Activated T-helper 1 cell treated with anti-CD3 and anti-CD28 coated beads, Interleukin-12 subunit alpha, Interleukin-12 subunit beta, Interleukin-2, Interleukin-4 antibody, amounts not matched to agents 30 ng/mL and 10 ng/mL and 1 ng/mL, durations not matched to agents 14 hours and 24 hours and 36 hours (primary cell): Measurements from ENCODE around the gene METTL16. TPM values are rescaled to one million over a fixed set of nuclear protein-coding genes. Genes with fewer than 3 reads are reported as not detected.

Experiments used
- DNase-seq: peaks from one replicate; pipeline ENCODE4 v3.0.0; 2021; ENCODE audit warnings: low spot score
- H3K27ac Mint-ChIP-seq: one replicate; pipeline ENCODE4 v1.8.0; 2021; ENCODE audit warnings: mild to moderate bottlenecking, mixed read lengths
- H3K27me3 Mint-ChIP-seq: one replicate; pipeline ENCODE4 v1.8.0; 2022; ENCODE audit warnings: mild to moderate bottlenecking, moderate library complexity, mixed read lengths; ENCODE audit not compliant: insufficient read depth
- H3K36me3 Mint-ChIP-seq: one replicate; pipeline ENCODE4 v1.8.0; 2021; ENCODE audit warnings: low read depth, mixed read lengths
- H3K4me1 Mint-ChIP-seq: one replicate; pipeline ENCODE4 v1.8.0; 2021; ENCODE audit warnings: low read depth, mixed read lengths
- H3K4me3 Mint-ChIP-seq: one replicate; pipeline ENCODE4 v1.8.0; 2021; ENCODE audit warnings: mild to moderate bottlenecking, moderate library complexity, mixed read lengths
- H3K9me3 Mint-ChIP-seq: one replicate; pipeline ENCODE4 v1.8.0; 2021; ENCODE audit warnings: mixed read lengths
- intact Hi-C: fragments of 100-400 bp; cut with micrococcal nuclease; formaldehyde crosslinking; loops from one replicate; pipeline ENCODE4 v1.15.1; 2024
- total RNA-seq: library from RNA; stranded (reverse); gene quantifications from 2 replicates; pipeline ENCODE4 v1.2.3, GENCODE V29; 2022

Gene METTL16
- total RNA-seq, 1 donor from 2014 or later = 53.9 TPM

DNA sequence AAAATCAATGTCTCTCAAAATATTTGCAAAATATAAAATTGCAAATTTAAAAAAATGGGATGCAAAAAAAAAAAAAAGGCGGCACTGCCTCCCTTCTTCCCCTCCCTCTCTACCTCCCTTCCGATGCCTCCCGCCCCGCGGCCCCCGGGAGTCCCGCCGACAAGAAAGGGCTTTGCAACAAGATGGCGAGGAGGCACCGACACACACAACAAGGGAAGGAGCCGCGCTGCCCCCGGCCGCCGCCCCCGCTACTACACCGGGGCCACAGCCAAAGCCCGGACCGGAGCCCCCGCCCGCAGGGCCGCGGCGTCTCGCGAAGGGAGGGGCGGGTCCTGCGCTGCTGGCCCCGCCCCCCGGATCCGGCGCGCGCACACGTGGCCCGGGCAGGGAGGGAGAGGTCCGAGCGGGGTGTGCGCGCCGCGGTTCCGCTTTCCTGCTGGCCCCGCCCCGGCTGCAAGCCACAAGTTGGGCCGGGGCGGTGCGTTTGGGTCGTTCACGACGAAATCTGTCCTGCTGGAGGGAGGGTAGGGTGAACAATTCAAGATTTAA, 110.7 kb downstream of the METTL16 start, which contains the start of gene MNT:
Gene MNT, minus strand, starts transcription at position 184 of the 549 bp plus-strand sequence. CDS start 348 bp downstream, outside the sequence.
- intact Hi-C loops = loop anchor here (1.0 to 5.0 kb wide), 10 partner anchors 9 to 684 kb away; partner anchors contain the start of genes CLUH, METTL16, SMG6 and SRR
- Mint-ChIP-seq H3K36me3 (peaks cover 7% of the 10 kb centered on the region), H3K4me1 (peaks cover 56% of the 10 kb centered on the region), H3K9me3 (no peaks in the 10 kb centered on the region), H3K4me3 (peak within 1 kb of the TSS; percentile 93), H3K27ac (peak within 1 kb of the TSS; percentile 100), H3K27me3 (no peaks in the 10 kb centered on the region)
- peak; percentile 95 for DNase-seq

DNA sequence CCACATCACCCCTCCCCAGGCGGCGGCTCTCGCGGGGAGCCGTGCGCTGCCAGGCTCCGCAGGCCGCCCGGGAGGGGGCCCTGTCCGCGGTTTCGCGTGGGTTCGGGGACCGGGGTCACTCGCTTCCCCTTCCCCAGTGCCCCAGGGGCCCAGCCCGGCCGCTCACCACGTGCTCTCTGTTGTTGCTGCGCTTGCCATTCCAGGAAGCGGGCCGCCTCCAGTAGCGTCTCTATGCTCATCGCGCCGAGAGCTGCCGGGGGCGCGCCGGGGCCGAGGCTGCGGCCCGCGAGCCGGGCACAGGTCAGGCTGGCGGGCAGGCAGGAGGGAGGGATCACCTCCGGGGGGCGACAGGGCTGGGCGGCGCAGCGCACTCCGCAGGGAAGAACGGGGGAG, 111.2 kb downstream of the METTL16 start:
- H3K27me3 Mint-ChIP-seq = no peaks in the 10 kb centered on the region
- peak overlapping the region; percentile 93 for H3K4me3 Mint-ChIP-seq
- H3K36me3 Mint-ChIP-seq = peaks cover 7% of the 10 kb centered on the region
- peaks cover 55% of the 10 kb centered on the region for H3K4me1 Mint-ChIP-seq
- peak; percentile 47 for DNase-seq
- H3K27ac Mint-ChIP-seq = peak overlapping the region; percentile 100
- intact Hi-C loops = loop anchor here (2.0 to 5.0 kb wide), 4 partner anchors 48 to 684 kb away; partner anchors contain the start of gene METTL16
- H3K9me3 Mint-ChIP-seq = no peaks in the 10 kb centered on the region

DNA sequence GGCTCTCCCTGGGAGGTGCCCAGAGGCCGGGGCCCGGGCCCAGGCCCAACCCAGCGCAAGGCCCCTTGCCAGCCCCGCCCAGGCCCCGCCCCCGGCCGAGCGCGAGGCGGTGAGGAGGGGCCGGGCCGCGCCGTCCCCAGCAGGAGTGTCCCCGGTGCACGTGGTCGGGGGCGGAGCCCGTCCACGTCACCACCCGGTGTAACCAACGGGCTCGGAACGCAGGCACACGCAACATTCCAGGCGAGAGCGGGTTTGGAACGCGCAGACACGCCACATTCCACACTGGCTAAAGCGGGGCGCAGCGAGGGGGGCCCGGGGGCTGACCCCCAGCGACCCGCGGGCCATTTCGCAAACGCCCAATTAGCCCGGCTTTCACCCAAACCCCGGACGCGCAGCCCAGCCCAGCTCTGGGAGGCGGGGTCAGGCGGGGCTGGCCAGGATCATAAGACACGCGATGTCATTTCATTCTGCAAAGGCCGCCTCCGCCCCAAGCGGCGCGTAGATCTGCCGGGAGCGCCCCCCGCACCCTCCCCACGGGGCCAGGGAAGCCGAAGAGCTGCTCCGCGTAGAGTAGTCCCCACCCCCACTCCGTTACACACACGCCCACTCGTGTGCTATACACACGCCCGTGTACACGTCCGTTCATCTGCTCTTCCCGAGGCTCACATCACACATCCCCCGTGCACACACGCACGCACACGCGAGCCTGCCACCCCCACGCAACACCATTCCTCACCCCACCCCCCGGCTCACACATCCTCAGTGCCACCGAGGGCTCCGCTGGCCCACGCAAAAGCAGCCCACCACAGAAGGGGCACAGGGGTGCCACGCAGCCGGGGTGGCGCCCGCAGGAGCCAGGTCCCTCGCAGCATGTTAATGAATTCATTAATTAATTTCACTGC, 111.9 kb downstream of the METTL16 start:
- H3K36me3 Mint-ChIP-seq = peaks cover 1% of the 10 kb centered on the region
- H3K9me3 Mint-ChIP-seq = no peaks in the 10 kb centered on the region
- intact Hi-C loops = loop anchor here (2.0 to 5.0 kb wide), 4 partner anchors 47 to 683 kb away; partner anchors contain the start of gene METTL16
- DNase-seq = peak; percentile 91
- H3K4me3 Mint-ChIP-seq = peak overlapping the region; percentile 93
- H3K4me1 Mint-ChIP-seq = peaks cover 48% of the 10 kb centered on the region
- H3K27ac Mint-ChIP-seq = peak overlapping the region; percentile 100
- H3K27me3 Mint-ChIP-seq = no peaks in the 10 kb centered on the region

DNA sequence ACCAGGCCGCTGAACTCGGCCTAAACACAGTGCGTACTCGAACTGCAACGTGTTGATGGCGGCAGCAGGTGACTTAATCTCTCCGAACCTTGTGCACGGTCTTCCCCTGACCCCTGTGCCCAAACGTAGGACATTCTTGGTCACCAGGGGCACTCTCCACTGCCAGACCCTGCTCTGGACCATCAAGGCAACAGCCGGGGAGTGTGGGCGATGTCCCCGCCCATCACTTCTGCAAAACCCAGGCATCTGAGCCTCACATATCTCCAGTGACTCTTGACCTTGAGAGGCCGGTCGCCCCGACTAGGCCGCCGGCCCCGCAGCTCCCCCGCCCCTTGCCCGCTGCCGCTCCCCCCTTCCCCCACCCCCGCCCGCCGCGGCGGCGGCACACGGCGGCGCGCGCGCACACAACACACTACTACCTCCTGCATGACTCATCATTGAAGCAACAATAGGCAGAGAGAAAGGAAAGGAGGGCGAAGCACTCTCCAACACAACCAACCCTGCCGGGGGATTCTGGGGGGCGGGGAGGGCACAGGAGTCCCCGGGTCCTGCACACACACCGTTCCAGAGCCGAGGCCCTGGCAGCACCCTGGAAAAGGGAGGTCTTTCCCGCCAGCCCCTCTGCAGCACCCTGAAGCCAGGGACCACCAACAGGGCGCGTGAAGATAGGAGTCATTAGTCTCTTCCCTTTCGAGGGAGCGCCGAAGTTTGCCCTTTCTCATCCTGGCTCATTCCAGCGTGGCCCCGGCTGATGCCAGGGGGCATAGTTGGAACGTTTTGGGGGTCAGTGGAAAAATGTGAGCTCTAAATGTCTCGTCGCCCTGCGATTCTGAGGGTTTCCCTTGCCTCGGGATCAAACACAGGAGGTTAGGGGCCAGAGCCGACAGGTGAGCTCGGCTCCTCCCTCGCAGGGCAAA, 112.8 kb downstream of the METTL16 start:
- H3K4me3 Mint-ChIP-seq = peak overlapping the region; percentile 93
- no peaks in the 10 kb centered on the region for H3K27me3 Mint-ChIP-seq
- H3K36me3 Mint-ChIP-seq = no peaks in the 10 kb centered on the region
- DNase-seq = peak; percentile 58
- H3K27ac Mint-ChIP-seq = peak overlapping the region; percentile 95
- intact Hi-C loops = no loop called here
- no peaks in the 10 kb centered on the region for H3K9me3 Mint-ChIP-seq
- peaks cover 48% of the 10 kb centered on the region for H3K4me1 Mint-ChIP-seq

DNA sequence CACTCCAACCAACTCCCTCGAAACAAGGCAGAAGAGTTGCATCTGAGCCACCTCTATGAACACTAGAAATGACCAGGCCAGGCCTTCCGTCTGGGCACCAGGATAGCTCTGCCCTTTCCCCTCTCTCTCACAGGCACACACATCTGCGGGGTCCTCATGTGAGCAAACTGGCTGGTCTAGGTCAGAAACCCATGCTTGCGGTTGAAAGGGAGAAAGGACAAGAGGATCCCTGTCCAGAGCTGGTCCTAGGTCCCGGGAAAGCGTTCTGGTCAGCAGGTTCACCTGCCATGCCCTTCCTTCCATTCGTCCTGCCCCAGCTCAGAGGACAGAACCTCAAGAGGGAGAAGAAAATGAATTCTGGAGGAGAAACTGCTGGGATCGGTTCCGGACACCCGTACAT, 113.5 kb downstream of the METTL16 start:
- intact Hi-C loops = no loop called here
- H3K4me3 Mint-ChIP-seq = peak overlapping the region; percentile 93
- no peaks in the 10 kb centered on the region for H3K36me3 Mint-ChIP-seq
- peak overlapping the region; percentile 73 for H3K27ac Mint-ChIP-seq
- no peaks in the 10 kb centered on the region for H3K9me3 Mint-ChIP-seq
- peaks cover 44% of the 10 kb centered on the region for H3K4me1 Mint-ChIP-seq
- H3K27me3 Mint-ChIP-seq = no peaks in the 10 kb centered on the region
- no peak for DNase-seq

DNA sequence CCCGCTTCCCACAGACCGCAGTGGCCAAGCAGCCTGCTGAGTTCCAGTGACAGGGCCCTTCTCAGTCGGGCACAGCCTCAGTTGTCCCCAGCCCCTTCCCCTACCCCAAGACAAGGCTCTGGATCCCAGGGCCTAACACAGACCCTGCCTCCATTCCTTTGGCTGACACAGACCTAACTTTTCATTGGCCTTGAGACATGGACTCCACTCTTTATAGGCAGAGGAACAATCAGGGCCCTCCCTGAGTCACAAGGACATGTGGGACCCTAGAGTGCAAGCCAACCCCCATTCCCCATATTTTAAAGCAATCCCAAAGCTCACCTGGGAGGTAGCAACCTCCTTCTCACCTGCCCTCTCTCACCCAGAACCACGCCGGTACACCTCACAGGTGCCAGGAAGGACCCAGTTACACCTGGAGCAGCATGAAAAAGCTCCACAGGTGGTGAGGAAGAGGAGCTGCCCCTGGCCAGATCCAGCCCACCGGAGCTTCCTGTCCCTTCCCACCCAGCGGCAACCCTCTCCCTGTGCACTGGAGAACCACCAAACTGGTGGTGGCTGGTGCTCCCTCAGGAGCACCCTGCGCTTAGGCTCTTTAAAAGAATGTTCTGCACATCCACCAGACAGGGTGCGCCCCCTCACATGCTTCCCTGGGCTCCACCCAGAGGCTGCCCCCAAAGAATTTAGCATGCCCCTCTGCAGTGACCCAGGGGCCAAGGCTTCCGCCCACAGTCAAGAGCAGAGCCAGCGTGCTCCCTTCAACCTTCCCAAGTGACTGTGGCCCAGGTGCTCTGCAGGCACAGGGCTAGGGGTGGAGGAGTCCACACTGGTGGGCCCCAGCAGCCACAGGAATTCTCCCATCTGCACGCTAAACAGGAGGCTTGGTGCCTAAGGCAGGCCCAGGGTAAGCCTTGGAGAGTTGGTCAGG, 114.2 kb downstream of the METTL16 start:
- Mint-ChIP-seq H3K36me3 (no peaks in the 10 kb centered on the region), H3K27ac (peak overlapping the region; percentile 73), H3K9me3 (no peaks in the 10 kb centered on the region), H3K4me1 (peaks cover 38% of the 10 kb centered on the region), H3K27me3 (no peaks in the 10 kb centered on the region), H3K4me3 (peak overlapping the region; percentile 67)
- intact Hi-C loops = no loop called here
- DNase-seq = no peak

DNA sequence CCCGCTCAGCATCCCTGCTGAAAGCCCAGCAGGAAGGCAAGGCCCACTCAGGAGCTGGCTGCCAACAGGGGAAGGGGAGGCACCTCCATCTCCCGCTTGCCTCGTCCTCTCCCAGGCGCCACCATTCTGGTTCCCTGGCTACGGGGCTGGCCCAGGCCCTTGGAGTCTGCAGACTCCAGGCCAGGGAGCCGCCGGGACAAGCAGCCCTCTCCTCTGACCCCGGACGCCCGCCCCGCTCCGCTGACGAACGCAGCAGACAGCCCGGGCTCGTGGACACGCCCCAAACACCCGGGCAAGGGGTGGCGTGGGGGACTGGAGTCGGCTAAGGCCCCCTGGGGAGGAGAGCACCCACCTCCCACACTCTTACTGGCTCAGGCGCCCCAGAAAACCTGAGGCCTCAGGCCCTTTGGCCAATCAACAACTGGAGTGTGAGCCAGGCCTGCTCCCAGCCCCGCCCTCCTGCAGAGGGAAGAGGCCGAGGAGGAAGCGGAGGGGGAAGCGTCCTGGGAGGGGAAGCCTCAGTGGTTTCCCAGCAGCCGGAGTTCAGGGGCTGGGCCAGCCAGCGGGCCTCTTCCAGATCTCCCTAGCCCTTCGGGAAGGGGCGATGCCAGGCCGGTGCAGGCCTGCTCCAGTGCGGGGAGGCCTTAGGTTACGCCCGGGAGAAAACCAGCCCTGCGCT, 115.0 kb downstream of the METTL16 start:
- Mint-ChIP-seq H3K4me1 (peaks cover 41% of the 10 kb centered on the region), H3K27me3 (no peaks in the 10 kb centered on the region), H3K9me3 (no peaks in the 10 kb centered on the region), H3K36me3 (peaks cover 4% of the 10 kb centered on the region), H3K27ac (peak overlapping the region; percentile 77), H3K4me3 (peak overlapping the region; percentile 67)
- intact Hi-C loops = no loop called here
- peak; percentile 65 for DNase-seq

DNA sequence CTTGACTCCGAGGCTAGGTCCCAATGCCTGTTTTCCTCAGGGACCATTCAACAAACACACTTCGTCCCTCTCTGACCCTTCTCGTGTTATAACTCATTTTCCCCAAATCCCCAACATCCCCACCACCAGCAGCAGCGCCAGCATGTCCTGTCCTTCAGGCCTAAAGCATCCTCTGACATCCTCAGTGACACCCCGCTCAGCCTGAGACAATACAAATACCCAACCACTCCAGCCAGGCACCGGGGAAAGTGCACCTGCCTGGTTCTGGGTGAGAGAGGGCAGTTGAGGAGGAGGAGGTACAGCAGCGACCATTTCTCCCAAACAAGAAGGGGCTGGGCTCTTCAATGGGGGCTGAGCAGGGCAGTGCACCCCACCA, 115.5 kb downstream of the METTL16 start:
- H3K36me3 Mint-ChIP-seq = peaks cover 4% of the 10 kb centered on the region
- H3K27me3 Mint-ChIP-seq = no peaks in the 10 kb centered on the region
- peak overlapping the region; percentile 77 for H3K27ac Mint-ChIP-seq
- peaks cover 41% of the 10 kb centered on the region for H3K4me1 Mint-ChIP-seq
- peak overlapping the region; percentile 67 for H3K4me3 Mint-ChIP-seq
- H3K9me3 Mint-ChIP-seq = no peaks in the 10 kb centered on the region
- intact Hi-C loops = no loop called here
- DNase-seq = no peak

DNA sequence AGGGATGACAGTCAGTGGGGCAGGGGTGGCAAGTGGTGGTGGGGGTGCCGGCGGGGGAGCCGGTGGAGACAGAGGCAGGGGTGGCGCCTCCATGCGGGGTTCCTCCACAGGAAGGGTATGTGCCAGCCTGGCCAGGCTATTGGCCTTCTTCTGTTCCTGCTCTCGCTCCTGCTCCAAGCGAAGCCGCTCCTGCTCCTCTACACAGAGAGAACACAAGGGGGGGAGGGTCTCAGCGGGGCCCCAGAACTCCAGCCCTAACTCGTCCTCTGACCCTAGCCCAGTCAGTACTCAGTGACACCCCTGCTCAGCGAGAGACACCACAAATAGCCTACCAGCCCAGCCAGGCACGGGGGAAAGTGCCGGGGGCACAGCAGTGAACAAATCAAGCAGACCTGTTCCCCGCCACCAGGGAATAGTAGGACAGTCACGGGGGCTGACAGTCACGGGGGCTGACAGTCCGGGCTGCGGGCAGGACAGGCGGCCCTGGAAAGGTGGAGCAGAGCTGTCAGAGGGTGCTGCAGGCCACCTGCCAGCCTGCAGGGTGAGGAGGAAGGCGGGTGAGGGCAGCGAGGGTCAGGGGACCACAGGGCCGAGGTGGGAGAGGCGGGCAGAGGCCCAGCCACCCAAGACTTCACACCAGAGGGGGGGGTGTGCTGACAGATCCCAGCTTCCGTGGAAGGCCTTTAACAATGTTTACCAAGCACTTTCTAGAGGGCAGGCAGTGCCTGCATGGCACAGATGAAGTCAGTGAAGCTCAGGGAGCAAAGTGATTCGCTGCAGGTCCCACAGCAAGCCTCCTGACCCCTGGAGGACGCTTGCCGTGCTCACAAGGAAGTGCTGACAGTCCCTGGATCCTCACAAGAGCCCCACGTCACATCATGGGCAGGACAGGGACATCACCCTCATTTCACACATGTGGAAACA, 116.2 kb downstream of the METTL16 start:
- intact Hi-C loops = no loop called here
- Mint-ChIP-seq H3K4me3 (peak overlapping the region; percentile 67), H3K9me3 (no peaks in the 10 kb centered on the region), H3K36me3 (peaks cover 4% of the 10 kb centered on the region), H3K27ac (peak overlapping the region; percentile 77), H3K4me1 (peaks cover 45% of the 10 kb centered on the region), H3K27me3 (no peaks in the 10 kb centered on the region)
- DNase-seq = no peak

DNA sequence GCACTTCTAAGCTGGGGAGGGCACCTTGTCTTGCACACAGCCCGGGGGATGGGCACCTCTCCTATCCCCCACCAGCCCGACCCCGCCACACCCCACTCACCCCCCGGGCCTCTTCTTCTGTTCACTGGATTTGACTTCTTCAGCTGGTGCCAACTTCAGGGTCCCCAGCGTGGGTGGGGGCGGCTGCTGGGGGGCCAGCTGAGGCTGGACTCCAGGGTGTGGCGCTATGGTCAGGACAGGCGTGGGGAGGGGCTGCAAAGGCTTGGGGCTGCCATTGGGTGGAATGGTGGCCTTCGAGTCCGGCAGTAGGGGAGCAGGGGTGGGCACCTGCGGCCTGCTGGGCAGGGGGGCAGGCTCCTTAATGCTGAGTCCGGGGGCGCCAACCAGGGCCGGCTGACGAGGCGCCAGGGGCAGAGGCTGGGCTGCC, 116.9 kb downstream of the METTL16 start:
- Mint-ChIP-seq H3K9me3 (no peaks in the 10 kb centered on the region), H3K27ac (no peak overlapping the region), H3K4me3 (peak overlapping the region; percentile 65), H3K27me3 (no peaks in the 10 kb centered on the region), H3K36me3 (peaks cover 7% of the 10 kb centered on the region), H3K4me1 (peaks cover 47% of the 10 kb centered on the region)
- no peak for DNase-seq
- intact Hi-C loops = loop anchor here (5.0 kb wide), 2 partner anchors 132 to 562 kb away; partner anchors contain the start of gene RPA1
